Stimulated activated CD4-positive, alpha-beta T cell treated with anti-CD3 and anti-CD28 coated beads, Interleukin-2, amount 100 ng/mL, for 24 hours (primary cell): ENCODE data around the gene WFIKKN1.

Experiments used
- DNase-seq, 2 donors: peaks; one replicate each; pipeline ENCODE4 v3.0.0-alpha.2; 2020

WFIKKN1 gene, protein sequence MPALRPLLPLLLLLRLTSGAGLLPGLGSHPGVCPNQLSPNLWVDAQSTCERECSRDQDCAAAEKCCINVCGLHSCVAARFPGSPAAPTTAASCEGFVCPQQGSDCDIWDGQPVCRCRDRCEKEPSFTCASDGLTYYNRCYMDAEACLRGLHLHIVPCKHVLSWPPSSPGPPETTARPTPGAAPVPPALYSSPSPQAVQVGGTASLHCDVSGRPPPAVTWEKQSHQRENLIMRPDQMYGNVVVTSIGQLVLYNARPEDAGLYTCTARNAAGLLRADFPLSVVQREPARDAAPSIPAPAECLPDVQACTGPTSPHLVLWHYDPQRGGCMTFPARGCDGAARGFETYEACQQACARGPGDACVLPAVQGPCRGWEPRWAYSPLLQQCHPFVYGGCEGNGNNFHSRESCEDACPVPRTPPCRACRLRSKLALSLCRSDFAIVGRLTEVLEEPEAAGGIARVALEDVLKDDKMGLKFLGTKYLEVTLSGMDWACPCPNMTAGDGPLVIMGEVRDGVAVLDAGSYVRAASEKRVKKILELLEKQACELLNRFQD

DNA sequence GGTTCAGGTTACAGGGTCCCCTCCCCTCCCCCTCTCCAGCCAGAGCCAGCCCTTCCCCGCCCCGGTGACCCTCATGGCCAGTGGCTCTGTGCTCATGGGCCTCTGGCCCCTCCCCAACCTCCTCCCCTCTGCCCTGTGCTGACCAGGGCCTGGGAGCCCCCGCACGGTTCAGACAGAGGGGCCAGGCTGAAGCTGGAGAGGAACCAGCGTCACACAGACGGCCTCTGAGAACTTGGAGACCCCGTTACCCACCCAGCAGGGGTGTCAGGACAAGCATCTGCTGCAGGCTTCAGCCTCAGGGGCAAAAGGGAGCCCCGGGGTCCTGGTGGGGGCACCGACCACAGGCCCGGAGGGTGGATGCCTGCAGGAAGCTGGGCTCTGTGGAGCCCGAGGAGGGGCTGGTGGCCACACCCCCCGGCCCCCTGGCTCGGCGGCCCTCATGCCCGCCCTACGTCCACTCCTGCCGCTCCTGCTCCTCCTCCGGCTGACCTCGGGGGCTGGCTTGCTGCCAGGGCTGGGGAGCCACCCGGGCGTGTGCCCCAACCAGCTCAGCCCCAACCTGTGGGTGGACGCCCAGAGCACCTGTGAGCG, at the start of gene WFIKKN1:
Gene WFIKKN1 (plus strand): TSS at position 171 of the 591 bp plus-strand sequence. CDS start 269 bp downstream, at position 440.
- DNase-seq: no peak

DNA sequence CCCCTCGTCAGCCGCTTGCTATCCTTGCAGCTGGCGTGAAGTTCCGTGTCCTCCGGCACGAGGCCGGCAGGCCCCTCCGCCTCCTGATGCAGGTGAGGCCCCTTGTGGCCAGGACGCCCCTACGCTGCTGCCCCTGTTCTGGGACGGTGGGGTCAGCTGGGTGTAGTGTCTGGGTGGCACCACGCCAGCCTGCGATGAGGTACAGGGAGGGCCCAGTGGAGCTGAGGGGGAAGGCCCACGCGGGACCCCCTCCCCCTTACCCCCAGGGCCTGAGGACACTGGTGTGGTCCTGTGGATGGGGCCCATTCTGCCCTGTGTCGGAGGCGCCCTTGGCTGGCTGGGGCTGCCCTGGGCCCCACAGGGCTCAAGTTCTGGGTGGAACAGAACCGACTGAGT, 48.6 kb upstream of the WFIKKN1 start:
- no peak for DNase-seq

DNA sequence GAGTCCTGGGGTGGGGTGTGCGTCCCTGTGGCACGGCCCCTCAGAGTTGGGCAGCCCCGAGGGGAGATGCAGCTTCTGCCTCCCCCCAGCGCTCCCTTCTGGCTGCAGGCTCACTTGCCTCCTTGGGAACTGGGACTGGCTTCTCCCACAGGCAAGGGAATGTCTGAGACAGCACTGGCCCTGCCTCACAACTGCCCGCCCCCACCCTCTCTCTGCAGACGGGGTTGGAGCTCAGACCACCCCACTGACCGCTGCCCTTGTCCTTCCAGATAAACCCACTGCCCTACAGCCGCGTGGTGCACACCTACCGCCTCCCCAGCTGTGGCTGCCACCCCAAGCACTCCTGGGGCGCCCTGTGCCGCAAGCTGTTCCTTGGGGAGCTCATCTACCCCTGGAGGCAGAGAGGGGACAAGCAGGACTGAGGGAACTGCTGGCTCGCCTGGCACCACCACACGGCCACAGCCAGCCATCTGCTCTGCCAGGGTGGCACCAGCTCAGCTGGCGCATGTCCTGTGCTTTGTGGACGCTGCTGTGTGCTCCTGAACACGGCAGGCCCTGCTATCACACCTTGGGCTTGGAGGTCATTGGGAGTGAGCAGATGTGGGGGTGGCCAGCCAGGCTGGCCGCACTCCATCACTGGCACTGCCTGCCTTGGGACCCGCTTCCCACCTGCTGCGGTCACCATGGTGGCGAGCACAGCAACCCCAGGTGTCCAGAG, 48.0 kb upstream of the WFIKKN1 start:
- DNase-seq: no peak

DNA sequence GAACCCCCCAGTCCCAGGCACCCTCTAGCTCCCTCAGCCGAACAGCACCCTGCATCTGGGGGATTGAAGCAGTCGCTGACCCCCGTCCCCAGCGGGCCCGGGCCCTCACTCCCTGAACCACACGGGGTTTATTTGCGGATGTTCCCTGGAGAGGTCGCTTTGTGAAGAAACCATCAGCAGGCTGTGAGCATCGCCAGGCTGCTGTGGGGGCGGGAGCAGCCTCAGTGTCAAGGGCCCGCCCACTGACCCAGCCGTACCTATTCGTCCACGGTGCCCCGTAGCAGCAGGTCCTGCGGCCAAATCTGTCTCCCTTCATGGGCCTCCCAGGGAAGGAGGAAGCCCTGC, 47.3 kb upstream of the WFIKKN1 start:
- DNase-seq: no peak

DNA sequence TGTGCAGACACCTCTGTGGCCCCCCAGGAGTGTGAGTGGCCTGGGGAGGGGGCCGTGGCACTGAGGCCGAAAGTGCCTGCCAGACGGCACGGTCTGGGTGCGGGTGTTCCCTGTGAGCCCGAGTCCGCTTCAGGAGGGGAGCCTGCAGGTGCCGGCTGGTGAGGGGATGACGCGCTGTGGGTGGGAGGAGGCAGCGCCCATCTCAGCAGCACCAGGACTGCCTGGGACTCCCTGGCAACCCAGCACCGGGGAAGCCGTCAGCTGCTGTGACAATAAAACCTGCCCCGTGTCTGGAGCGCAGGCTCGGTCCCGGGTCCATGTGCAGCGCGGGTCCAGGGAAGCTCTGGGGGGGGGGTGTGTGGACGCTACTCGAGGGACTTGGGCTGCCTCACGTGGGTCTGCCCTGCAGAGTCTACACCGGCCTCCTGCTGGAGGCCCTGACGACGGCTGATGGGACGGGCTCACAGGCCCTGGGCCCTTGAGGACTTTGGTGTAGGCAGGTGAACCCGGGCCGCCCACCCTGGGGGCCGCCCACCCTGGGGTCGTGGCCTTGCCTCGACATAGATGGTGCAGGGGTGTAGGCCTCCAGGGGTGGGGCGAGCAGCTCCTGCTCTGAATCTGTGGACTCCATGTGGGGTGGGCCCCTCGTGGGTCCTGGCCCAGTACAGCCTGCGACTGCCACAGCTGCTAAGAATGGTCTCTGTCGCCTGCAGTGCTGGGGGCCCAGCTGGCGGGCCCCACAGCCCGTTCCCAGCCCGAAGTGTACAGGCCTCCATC, 46.8 kb upstream of the WFIKKN1 start:
- no peak for DNase-seq

DNA sequence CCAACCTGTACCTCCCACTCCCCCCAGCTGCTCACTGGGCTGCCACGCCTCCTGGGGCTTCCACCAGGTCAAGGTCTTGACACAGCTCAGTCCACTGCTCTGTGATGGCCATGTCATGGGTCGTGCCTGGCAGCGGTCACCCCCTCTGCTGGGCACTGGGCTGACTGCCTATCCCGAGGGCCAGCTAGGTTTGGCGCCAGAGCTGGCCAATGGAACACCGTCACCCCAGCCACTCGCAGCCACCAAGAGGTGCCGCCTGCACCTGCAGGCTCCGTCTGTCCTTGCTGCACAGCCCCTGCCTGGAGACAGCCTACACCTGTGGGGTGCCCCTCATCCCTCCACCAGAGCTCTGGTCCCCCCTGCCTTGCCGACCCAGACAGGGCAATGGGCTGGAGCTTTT, 45.4 kb upstream of the WFIKKN1 start:
- DNase-seq: no peak

DNA sequence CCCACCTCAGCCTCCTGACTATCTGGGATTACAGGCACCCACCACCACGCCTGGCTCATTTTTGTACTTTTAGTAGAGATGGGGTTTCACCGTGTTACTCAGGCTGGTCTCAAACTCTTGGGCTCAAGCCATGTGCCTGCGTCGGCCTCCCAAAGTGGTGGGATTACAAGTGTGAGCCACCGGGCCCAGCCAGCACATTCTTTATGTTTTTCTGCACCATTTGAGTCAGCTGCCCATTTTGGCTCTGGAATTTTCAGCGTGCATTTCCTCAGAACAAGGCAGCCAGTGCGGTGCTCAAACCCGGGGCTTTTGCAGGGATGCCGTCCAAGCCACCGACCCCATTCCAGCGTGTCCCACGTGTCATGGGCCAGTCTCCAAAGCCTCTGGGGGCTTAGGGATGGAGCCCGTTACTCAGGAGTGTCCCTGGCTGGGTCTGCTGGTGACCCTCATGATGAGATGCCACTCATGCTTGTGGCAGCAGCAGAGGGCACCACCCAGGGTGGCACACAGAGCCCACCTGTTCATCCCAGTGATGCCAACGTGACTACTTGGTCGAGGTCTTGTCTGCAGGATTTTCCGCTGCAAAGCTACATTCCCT, 44.6 kb upstream of the WFIKKN1 start:
- no peak for DNase-seq

DNA sequence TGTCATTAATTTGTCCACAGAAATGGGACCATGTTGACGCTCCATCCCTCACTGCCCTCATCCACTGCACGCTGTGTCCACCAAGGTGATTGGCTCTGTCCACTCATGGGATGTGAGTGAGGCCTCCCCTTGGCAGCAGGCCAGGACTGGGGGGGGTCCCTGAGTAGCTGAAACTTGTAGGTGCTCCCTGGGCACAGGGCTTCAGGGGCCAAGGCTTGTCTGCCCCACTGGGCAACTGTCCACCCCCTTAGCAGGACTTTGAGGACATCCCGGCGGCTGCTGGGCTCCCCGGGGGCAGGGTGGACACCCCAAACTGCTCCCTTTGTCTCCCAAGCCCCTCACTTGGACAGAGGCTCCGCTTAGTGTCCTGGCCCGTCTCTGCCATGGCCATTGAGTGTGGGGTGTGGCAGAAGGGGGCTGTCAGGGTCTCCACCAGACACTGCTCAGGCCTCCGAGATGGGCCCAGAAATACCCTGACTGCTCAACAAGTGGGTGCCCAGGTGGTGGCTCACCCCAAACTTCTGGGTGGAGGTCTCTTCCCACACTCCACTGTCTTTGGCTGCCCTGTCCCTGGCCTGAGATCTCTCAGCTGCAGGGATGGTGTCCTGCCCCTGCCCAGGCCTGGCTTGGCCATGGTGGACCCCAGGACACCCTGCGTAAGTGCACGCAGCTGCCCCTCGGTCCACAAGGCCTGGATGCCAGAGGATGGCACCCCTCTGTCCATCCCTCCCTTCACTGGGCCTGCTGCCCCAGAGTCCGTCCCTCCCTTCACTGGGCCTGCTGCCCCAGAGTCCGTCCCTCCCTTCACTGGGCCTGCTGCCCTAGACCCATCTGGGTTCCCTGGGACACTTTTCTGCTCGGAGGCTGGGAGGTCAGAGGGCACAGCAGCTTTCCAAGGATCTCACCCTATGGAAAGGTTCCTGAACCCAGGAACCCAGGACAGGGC, 43.9 kb upstream of the WFIKKN1 start:
- no peak for DNase-seq

DNA sequence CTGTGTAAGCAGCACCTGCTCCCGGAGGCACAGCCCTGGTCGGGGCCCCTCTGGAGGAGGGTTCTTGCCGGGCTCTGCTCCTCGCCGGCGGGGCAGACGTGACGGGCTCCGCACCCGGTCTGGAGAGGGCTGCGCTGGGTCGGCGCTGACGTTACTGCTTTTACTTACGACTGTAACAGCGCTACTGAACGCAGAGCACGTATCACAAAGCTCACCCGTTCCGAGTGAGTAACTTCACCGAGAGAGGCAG, 42.2 kb upstream of the WFIKKN1 start:
- peak; percentile 67 to 74 for DNase-seq

DNA sequence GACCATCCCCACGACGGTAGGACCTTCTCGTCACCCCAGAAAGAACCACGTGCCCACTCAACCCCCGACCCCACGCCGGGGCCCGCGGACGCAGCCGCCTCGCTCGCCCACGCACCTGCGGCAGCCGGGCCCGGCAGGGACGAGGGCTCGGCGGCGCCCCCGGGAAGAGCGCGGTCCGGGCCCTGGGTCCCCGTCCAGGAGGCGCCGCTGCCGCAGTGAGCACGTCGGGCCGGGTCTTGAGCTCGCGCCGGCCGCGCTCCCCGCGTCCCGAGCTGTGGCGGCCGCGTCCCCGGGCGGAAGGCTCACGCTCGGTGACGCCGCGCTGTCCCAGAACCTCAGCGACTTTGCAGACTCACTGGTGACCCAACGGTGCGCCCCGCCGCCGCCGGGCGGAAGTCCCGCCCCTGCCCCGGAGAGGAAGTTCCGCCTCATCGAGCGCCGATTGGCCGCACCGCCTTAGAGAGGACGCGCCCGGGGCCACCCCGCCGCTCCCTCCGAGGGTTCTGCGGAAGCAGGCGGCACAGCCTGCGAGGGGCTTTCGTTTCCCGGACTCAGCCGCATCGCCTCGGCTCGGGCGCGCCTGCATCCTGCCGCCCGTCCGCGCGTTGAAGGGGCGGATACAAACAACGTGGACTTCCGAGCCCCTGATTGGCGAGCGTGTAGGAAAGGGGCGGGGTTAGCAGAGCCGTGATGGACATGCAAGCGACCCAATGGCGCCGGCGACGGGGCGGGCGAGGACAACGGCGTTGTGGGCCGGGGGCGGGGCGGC, 41.7 kb upstream of the WFIKKN1 start:
- DNase-seq: peak; percentile 98 to 99

DNA sequence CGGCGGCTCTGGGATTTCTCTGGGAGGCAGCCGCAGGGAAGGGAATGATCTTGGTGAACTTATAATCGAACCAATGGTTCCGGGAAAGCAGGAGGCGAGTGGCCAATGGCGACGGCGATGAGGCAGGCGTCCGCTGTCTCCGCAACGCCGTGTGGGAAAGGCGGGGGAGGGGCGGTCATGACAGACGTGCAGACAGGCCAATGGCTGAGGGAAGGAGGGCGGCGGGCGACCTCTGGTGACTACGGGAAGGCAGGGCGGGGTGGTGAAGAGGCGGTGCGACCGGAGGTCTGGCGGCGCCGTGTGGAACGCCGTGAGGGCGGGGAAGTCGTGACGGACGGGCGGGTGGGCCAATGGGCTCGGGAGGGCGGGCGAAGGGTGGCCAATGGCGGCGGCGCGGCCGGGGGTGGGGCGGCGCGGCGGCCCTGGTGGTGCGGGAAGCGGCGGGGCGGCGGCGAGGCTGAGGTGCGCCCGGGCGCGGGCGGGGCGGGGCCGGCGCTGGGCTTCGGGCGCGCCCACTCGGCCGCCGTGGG, 41.1 kb upstream of the WFIKKN1 start, which contains the start of gene RAB40C:
Gene RAB40C (plus strand): TSS at position 409 of the 530 bp plus-strand sequence. CDS start 226 bp downstream, outside the sequence.
- peak; percentile 99 to 100 for DNase-seq

DNA sequence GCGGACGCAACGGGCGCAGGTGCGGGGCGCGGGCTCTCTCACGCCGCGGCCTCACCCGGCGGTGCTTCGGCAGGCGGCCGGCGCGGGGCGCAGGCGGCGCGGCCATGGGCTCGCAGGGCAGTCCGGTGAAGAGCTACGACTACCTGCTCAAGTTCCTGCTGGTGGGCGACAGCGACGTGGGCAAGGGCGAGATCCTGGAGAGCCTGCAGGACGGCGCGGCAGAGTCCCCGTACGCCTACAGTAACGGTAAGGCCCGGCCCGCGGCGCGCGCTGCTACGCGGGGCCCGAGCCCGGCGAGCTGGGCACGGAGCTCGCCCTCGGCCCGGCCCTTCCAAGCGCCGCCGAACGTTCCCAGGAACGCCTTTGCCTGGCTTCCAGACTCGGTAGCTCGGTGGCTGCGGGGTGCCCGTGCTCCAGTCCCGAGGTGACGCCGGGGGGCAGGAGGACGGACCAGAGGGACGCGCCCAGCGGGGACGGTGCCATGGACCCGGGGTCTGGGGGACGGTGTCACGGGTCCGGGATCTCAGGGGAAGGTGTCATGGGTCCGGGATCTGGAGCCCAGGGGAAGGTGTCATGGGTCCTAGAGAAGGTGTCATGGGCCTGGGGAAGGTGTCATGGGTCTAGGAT, 40.5 kb upstream of the WFIKKN1 start:
- no peak for DNase-seq

DNA sequence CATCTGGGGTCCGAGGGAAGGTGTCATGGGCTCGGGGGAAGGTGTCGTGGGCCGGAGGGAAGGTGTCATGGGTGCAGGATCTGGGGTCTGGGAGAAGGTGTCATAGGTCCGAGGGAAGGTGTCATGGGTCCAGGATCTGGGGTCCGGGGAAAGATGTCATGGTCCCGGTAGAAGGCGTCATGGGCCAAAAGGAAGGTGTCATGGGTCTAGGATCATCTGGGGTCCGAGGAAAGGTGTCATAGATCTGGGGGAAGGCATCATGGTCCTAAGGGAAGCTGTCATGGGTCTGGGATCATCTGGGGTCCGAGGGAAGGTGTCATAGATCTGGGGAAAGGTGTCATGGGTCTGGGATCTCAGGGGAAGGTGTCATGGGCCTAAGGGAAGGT, 40.0 kb upstream of the WFIKKN1 start:
- no peak for DNase-seq

DNA sequence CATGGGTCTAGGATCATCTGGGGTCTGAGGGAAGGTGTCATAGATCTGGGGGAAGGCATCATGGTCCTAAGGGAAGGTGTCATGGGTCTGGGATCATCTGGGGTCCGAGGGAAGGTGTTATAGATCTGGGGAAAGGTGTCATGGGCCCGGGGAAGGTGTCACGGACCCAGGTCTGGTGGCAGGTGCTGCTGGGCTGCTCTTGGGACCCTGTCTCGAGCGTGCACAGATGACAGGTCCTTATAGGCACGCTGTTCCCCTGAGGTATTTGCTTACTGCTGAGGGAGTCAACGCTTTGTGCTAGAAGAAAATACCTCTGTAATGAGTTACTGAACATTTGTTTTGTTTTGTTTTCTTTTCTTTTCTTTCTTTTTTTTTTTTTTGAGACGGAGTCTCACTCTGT, 39.6 kb upstream of the WFIKKN1 start:
- no peak for DNase-seq

DNA sequence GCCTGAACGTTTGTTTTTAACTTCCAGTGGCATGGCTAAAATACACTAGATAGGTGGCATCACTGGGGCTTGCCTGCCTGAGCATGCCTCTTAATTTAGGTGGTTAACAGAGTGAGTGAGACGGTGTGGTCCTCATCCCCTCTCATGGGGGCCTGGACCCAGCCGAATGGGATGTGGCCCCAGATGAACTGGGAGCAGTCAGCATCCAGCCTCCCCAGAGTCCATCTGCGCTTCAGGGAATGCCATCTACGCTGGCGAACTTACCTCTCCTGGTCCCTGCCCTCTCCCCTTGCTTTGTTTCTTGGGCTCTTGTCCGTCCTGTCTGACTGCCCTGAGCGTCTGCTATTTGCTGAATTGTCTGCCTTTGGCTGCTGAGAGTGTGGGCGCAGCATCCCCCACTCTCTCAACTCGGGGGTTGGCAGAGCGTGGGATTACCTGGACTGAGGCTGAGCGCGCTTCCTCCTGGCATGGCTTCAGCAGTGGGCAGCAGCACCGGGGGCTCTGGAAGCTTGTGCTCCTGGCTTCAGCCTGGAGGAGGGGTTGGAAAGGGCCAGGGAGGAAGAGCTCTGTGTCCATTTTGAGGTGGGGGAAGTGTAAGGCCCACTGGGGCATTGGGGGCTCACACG, 38.8 kb upstream of the WFIKKN1 start:
- no peak for DNase-seq

DNA sequence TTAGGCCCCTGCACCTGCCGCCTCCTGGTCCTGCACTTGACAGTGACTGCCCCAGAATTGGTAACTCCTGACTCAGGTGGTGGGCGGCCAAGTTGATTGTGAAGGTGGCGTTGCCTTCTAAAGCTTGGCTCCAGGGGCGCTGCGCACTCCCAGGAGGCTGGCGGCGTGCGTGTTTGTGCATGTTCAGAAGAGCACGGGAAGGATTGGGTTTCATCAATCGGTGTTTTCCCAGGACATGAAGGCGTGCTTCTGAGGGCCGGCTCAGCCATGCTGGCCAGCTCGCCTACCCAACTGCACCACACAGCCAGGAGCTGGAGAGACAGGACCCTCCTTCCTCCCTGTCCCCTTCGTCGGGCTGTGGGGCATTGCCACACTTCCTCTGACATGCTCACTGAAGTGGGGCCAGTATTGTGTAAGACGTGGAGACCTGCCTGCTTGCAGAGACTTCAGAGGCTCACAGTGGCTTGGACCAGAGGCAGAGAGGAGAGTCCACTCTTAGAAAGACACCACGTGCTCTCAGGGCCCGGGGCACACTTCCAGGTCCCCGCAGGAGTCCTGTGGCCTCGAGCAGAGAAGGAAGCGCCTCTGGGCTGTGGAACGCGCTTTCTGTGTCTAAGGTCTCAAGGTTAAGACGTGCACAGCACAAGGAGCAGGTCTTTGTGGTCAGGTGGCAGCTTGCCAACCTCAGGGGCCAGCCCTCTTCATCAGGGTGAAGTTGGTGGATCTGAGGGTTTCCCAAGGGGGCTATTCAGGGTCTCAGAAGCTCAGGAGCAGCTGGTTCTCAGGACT, 38.1 kb upstream of the WFIKKN1 start:
- DNase-seq: no peak

DNA sequence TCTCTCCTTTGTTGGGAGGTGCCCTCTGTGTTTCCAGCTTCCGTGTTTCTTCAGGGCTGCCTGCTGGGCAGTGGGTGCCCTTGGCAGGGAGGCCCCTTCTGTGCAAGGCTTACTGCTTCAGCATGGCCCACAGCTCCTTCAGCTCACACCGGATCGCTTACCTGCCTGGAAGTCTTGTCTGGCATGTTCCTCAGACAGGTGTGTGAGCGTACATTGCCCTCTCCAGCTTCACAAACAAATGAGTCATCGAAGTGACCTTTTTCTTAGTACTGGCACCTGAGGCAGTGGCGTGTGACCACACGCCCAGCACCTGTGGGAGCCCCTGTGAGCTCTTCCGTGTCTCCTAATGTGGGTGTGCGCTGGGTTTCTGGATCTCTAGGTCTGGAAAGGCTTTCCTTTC, 37.4 kb upstream of the WFIKKN1 start:
- DNase-seq: no peak

DNA sequence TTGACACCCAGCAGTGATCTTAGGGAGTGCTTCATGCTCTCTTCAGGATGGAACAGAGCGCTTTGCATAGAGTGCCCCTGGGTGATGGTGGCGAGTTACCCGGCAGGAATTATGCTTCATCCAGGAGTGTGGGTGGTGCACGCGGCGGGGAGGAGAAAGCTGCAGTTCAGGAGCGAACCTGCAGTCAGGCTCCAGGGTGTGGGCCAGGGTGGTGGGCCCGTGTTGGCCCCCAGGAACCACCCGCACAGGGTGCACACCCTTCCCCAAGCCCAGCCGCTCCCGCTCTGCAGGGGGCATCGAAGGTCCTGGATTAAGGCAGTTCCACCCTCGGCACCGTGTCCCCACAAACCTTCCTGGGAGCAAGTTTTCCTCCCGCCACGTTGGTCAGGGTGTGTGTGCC, 37.0 kb upstream of the WFIKKN1 start:
- DNase-seq: no peak

DNA sequence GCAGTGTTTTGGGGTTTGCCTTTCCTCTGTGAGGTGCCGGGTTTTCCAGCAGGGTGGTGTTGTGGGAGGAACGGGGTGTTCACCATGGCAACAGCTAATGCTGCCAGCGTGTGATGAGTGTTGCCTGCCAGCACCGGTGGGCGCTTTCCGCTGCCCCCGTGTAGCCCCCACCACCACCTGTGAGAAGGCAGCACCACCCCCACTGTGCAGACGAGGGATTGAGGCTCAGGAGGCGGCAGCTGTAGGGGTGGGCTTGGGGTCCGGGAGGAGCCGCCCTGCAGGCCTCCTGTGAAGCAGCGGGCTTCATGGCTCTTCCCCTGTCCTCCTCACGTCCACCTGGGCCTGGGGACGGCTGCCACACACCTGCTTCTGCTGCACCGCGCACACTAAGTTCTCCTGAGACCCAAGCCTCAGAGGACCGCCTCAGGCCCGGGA, 35.7 kb upstream of the WFIKKN1 start:
- no peak for DNase-seq
